HG02840 (cell line): ENCODE results near the gene OR6X1.
"Not testable (repeated sequence)": the region's sequence is repeated elsewhere in the genome, so short reads cannot be mapped to it uniquely, and the experiment has no call there.

Source experiments
- ATAC-seq: cut with Tn5 transposase; IDR thresholded peaks from one replicate; pipeline ENCODE4 v1.9.1; 2021; ENCODE audit warnings: mild to moderate bottlenecking, moderate library complexity, moderate number of reproducible peaks; ENCODE audit not compliant: unreplicated experiment, low FRiP score

Gene OR6X1

GRCh38 chr11:123755813-123756212, 1.5 kb upstream of the OR6X1 start:
- no peak for ATAC-seq

GRCh38 chr11:123755344-123755743, 1.0 kb upstream of the OR6X1 start:
- ATAC-seq: no peak

DNA sequence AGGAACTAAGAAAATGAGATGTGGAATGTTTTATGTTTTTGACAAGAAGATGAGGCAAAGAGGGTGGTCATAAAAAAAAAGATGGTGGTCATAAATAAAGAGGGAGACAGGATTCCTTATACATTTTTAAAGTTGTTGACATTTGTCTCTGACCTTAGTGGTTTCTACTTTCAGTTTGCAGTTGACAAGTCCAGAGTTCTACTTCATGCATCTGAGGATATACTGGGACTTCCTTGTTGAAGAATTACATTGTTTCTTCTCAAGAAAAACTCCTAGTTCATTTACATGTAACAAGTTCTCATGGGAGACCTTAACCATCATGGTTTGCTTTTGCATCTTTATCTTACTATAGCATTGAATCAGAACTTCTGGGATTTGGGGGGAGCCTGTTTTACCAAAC, 1.2 kb downstream of the OR6X1 start:
- no peak for ATAC-seq

- ATAC-seq: no peak
These were observed 2.5 kb downstream of the OR6X1 start for GRCh38 chr11:123751781-123752180.

DNA sequence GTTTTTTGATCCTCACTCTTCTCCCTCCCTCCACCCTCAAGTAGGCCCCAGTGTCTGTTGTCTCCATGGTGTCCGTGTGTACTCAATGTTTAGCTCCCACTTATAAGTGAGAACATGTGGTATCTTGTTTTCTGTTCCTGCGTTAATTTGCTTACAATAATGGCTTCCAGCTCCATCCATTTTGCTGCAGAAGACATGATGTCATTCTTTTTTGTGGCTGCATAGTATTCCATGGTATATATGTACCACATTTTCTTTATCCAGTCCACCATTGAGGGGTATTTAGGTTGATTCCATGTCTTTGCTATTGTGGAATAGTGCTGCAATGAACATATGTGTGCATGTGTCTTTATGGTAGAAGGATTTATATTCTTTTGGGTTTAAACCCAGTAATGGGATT, 6.0 kb downstream of the OR6X1 start:
- ATAC-seq: not testable (repeated sequence)

DNA sequence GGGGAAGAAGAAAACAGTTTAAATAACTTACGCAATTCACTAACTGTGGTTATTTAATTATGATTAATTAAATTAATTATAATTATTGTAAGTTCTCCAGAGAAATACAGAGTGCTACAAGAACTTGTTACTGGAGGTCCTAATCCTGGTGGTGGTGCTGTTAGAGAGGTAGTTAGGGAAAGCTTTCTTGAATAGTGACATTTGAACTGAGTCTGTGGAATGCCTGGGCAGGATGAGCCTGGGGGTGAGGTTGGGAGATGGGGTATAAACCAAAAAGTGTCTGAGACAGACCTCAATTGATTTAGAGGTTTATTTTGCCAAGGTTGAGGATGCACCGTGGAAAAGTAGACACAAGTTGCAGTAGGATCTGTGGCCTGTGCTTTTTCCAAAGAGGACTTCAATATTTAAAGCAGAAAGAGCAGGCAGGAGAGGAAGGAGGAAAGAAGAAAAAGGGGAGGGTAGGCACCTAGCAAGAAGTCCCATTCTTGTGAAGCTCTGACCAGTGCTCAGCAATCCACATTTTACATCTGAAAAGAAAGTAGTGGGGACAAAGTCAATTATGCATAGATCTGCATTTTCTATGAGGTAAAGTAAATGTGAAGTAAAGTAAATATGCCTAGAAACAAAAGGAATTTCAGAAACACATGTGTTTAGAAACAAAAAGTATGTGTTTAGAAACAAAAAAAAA, 8.4 kb downstream of the OR6X1 start:
- ATAC-seq: no peak

DNA sequence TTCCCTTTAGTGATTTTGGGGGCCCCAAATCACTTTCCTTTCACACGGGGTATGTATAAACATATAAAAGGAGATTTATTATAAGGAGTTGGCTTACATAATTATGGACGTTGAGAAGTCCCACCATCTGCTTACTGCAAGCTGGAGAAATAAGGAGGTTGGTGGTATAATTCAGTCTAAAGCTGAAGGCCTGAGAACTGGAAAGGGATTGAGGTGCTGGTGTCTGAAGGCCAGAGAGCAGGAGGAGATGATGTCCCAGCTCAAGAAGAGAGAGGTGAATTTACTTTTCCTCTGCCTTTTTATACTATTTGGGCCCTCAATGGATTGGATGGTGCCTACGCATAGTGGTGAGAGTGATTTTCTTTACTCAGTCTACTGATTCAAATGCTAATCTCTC, 11.6 kb downstream of the OR6X1 start:
- ATAC-seq: no peak

GRCh38 chr11:123742031-123742723, 12.1 kb downstream of the OR6X1 start:
- no peak for ATAC-seq

DNA sequence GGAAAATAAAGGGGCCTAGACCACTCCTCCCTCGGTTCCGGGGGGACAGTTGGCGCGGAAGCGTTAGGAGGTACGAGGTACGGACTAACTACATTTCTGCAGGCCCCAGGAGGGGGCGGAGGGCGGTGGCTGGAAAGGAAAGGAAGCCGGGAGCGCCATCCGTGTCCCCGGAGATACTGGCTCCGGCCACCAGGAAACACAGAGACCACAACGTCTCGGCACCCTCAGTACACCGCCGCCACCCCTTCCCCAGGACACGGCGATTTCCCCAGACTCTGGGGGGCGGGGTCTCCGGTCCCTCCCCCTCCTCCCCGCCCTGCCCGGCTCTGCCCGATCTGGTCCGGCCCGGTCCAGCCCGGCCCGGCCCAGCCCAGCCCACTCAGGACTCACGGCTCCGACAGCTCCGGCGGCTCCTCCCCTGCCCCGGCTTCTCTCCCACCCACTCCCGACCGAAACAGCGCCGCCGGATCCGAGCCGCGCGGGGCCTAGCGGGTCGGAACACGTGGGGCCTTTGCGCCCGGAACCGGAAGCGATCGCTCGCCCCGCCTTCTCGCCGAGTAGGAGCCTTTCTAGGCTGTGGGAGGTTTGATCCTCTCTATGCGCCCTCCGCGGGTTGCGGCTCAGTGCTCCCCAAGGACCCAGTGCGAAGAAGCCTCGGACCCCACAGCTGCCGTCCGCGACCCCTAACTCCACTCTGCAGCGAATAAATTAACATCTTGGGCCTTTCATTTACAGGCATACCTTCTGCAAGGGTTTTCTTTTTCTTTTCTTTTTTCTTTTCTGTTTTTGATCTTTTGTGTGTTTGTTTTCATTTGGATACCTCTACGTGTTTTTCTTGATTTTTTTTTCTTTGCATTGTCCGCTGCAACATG, 12.9 kb downstream of the OR6X1 start, which contains the start of gene ZNF202:
ZNF202 (minus strand) TSS at position 502 of the 872 bp plus-strand sequence. CDS start 10,772 bp downstream, outside the sequence.
- ATAC-seq: peak; percentile 99

- peak; percentile 0 for ATAC-seq
These were observed 13.5 kb downstream of the OR6X1 start for GRCh38 chr11:123740787-123741158.

DNA sequence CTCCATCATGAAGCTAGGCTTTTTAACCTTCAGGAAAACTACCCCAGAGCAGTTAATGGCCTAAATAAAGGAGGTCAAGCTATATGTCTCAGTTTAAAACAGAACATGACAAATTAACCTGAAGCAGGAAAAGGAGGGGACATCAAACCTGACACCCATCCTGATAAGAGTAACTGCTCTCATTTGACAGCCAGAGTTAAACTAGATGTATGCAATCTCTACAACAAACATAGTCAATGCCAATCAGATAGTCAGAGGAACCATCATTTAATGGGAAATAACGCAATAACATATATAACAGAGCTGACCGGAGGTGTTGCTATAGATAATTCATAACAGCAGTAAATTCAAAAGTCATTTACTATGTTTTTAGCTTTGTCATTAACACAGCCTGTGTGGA, 15.9 kb downstream of the OR6X1 start:
- no peak for ATAC-seq

- no peak for ATAC-seq
These were observed 17.5 kb downstream of the OR6X1 start for GRCh38 chr11:123736769-123737168.

- ATAC-seq: no peak
These were observed 24.7 kb downstream of the OR6X1 start for GRCh38 chr11:123729602-123730001.

- no peak for ATAC-seq
These were observed 28.2 kb downstream of the OR6X1 start for GRCh38 chr11:123725995-123726655.

DNA sequence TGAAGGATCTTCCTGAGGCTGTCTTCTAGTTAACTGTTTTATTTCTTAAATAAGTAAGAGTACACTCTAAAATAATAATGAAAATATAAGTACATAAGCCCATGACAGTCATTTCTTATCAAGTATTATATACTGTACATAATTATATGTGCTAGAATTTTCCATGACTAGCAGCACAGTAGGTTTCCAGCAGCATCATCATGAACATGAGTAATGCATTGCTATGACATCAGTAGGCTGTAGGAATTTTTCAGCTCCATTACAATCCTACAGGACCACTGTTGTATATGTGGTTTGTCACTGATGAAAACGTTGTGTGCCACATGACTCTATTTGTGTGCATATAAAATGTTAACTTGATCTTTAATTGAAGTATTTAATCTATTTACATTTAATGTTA, 34.9 kb downstream of the OR6X1 start:
- no peak for ATAC-seq

- ATAC-seq: no peak
These were observed 35.8 kb downstream of the OR6X1 start for GRCh38 chr11:123718469-123718868.

DNA sequence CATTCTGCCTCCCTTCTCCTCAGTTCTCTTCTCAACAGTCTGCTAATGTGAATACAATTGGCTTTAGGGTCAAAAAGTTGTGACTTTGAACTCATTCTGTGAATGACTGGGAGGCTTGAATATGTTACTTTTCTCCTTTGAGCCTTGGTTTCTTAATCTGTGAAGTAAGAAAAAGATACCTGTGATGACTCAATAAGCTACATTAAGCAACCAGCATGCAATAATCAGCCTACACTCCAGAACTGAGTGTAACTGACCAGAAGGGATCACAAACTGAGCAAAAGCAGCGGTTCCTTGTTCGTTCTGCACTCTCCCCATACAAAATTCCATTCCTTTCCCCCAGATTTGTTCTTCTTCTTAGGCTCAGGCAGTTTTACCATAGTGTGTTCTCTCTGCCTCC, 36.3 kb downstream of the OR6X1 start:
- no peak for ATAC-seq

GRCh38 chr11:123712627-123713026, 41.7 kb downstream of the OR6X1 start:
- ATAC-seq: not testable (repeated sequence)

- no peak for ATAC-seq
These were observed 46.6 kb downstream of the OR6X1 start for GRCh38 chr11:123707606-123708205.

DNA sequence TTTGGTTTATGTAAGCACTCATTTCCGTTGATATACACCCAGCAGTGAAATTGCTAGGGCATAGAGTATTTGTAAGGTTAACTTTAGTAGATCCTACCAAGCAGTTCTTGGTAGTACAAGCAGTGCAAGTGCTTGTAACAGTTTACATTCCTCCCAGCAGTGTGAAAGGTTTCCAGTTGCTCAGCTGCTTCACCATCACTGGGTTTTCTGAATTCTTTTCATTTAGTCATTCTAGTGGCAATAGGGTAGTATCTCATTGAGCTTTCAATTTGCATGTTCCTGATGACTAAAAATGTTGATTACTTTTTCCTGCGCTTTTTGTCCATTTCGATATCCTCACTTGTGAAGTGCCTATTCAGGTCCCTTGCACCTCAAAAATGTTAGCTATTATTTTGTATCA, 47.1 kb downstream of the OR6X1 start:
- no peak for ATAC-seq
